HG02973 (cell line): ENCODE measurements around the gene UNC45A.

Experiments
- ATAC-seq: cut with Tn5 transposase; IDR thresholded peaks from one replicate; pipeline ENCODE4 v1.9.1; 2021; ENCODE audit warnings: moderate library complexity; ENCODE audit not compliant: unreplicated experiment

UNC45A gene

GRCh38 chr15:90998737-90999136, 63.7 kb downstream of the UNC45A start:
- no peak for ATAC-seq

- ATAC-seq, result no peak
Observed at GRCh38 chr15:91001209-91001608, 66.1 kb downstream of the UNC45A start.
